ENCODE measurements around the gene CUBN. TPM values are rescaled to one million over a fixed set of nuclear protein-coding genes. Genes with fewer than 3 reads are reported as not detected.

Gene CUBN
- total RNA-seq, 1 donor from 2014 or later = 0.12 TPM

DNA sequence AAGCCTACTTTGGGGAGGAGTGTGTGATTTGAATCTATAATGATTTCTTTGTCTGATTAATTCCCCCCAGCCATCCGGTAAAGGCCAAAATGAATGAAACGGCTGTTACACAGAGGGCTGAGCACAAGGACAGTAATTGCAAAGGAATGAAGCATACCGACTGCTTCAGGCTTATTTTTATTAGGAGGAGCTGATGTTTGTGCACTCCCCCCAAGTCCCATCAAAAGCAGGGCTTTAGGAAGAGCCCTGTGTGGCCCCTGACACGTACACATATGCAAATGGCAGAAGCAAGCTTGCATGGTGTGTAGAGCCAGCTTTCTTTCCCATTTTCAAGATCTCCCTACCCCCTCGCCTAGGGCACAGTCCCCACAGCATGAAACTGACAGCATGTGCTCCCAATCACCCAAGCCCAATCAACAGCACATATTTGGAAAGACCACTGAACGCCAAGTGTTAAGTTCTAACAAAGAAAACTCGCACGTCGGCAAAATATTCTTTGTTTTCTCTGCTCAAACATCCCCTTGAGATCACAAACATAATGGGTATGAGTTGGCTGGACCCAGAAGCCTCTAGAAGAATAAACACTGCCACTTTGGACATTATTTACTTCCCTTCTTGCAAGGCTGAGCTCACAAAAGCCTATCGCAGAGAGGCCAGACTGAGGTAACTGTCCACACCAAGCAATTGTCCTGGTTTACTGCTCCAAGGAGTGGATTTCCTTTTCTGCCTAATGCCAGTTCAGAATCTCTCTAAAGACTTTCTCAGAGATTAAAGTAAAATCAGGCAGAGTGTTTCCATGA, 143.0 kb downstream of the CUBN start:
- no peak for ATAC-seq

DNA sequence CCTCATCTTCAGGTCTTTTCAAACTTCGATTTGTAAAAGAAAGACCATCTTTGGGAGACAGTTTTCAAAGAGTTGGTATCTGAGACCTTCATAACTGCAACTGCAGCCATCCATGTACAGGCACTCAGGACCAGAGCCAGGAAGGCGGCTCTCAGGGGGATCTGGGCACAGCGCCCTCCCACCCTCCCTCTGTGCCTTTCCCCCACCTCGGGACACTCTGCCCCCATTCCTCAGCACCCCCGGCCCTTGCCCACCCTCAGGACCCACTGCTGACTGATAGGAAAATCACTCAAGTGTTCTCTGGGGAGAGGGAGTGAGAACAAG, 143.6 kb downstream of the CUBN start:
- no peak for ATAC-seq

DNA sequence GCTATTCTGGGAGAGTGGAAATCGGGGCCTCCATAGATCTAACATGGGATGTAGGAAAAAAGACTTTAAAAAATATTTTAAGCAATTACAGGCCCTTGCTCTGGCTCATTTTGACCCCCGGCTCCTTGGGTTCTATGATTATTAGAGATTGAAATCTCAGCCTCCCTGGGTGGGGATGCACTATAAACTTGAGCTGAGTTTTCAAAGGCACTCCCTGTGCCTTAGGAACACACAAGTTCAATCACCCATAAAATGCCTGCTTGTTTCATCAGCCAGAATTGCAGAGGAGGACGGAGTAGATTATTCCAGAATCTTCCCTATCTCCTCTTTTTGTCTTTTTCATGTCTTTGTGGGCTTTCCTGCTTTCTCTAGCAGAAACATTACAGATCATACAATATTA, 145.4 kb downstream of the CUBN start:
- no peak for ATAC-seq

DNA sequence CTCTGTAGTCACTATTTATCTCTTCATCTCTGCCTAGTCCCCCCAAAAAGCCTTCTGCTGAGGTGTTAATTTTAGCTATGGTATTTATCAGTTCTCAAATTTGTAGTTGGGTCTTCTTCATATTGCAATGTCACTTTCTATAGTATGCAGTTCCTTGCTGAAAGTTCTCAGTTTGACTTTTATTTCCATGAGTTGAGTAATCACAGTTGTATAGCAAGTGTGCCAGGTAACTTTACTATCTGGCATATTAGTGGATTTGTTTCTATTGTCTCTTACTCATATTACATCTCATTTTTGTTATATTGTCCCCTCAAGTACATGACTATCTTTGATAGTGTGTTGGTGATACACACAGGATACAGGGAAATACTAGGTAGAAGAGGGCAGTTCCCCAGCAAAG, 152.8 kb downstream of the CUBN start:
- no peak for ATAC-seq

DNA sequence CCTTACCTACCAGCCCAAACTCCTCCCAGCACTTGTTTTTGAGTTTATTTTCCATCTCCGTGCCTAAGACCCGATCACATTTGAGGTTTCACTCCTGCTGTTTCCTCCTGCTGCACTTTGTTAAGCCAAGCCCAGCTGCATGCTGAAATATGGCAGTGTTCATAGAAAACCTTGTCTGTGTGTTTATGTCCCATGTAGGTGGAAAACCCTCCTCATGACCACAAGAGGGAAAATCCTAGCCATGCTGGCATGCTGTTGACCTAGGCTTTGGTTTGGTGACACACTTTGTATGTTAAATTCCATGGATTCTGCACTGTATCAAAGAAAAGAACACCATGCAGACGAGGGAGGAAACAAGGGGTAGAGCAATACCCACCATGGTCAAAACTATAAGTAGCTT, 154.4 kb downstream of the CUBN start:
- ATAC-seq = no peak

DNA sequence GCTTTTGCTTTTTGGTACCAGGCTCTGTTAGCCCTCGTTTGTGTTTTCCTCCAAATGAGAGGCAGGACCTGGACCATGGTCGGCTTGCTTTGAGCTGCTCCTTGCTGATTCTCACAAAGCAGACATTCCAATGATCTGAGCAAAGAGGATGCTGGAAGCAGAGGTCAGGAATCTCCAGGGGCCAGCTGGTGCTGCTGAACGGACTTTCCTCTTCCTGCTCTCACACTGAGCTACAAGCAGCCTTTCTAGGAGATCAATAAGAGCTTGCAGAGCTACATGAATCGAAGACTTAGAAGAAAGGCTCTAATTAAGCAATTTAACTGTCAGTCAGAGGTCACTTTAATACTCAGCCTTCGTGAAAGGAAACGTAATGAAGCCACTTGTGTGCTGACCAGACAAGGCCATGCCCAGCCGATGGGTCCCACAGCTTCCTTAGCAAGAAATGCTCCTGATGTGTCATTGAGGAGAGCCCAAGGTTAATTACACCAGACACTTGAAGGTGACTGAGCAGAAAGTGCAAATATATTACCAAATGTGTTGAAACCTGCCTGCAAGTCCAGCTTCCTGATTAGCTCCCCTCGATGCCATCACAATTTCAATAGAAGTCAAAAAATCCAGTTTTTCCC, 161.1 kb downstream of the CUBN start:
- no peak for ATAC-seq

DNA sequence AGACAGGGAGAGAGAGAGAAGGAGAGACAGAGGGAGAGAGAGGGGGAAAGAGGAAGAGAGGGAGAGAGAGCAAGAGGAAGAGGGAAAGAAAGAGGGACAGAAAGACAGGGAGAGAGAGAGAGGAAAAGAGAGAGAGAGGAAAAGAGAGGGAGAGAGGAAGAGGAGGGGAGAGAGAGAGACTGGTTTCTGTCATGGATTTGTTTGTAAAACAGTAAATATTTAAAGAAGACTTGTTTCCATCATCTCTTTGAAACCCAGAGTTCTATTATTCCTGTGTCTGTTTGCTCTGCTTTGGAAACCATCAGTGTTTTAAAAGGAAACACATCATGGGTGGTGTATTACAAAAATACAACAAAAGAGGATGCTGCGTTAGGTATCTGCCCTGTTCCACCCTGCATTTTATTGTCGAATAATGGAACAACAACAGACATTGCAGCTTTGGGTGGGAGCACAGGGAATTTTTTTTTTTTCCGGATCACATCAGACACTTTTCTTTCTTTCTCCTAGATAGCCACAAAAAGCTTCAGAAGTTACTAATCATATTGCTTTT, 161.7 kb downstream of the CUBN start:
- no peak for ATAC-seq

DNA sequence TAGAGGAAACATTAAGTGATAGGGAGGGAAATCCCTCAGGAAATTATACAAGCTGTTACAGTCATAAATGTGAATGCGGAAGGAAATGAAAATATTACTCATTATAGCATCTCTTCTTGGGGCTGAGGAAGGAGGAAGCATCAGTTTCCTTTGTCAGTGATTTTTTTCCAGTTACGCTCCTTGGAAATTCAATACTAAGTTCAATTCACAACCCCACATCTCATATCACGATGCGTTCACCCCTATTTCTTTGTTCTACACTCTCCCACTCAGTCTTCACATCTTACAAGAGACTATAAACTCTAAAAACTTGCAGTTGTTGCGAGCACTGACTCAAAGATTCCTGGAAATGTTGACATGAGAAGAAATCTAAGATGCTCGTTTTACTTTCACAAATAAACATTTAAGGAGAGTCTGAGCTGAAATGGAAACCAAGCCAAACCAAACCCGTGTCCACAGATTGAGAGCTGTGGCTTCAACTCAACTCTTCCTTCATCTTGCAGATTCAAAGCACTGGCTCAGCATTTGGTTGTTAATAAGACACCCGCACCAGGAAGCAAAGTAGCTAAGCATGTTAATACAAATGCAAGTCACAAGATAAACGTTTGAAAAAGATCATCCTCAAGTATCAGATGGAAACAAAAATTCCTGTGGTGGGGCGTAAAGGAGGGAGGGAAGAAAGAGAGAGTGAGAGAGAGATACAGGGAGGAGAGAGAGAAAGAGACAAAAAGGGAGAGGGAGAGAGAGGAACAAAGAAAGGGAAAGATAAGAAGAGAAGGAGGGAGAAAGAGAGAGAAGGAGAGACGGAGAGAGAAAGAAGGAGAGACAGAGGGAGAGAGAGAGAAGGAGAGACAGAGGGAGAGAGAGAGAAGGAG, 162.4 kb downstream of the CUBN start:
- ATAC-seq = no peak

DNA sequence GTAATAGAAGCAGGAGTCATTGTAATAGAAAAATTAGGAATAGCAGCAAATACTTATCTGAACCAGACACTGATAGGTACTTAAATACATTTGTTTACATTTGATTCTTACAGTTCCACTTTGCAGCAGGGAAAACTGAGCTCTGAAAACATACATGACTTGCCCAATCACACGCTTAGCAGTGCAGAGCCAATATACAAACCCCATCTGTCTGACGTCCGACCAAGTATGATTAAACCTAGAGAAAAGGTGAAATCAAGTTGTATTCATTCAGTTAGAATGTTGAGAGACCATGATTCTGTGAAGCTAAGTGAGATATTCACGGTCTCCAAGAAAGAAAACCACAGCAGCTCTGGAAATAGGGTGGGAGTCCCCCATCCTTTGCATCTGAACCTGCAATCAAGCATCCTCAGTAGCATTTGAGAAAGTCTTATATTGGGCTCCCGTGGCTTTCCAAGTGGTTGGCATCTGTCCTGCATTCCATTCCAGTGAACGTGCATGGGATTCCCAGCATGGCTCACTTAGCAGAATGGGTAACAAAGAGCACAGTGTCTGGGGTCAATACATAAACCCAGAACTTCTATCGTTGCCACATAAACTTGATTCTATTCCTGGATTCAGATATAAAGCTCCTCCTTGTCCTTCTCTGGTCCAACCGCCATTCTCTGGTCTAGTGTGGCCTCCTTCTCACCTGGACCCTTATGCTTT, 163.7 kb downstream of the CUBN start:
- no peak for ATAC-seq

DNA sequence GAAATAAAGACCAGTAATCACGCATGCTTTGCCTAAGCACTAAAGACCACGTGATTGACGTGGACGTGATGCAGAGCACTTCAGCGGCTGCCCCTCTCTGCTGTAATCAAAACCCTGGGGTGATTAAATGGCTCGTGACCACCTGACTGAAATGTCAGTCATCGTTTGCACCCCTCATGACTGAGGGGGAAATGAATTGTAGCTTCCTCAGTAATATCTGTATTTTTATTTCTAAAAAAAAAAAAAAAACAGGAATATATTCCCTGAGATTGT, 164.3 kb downstream of the CUBN start:
- ATAC-seq = no peak

DNA sequence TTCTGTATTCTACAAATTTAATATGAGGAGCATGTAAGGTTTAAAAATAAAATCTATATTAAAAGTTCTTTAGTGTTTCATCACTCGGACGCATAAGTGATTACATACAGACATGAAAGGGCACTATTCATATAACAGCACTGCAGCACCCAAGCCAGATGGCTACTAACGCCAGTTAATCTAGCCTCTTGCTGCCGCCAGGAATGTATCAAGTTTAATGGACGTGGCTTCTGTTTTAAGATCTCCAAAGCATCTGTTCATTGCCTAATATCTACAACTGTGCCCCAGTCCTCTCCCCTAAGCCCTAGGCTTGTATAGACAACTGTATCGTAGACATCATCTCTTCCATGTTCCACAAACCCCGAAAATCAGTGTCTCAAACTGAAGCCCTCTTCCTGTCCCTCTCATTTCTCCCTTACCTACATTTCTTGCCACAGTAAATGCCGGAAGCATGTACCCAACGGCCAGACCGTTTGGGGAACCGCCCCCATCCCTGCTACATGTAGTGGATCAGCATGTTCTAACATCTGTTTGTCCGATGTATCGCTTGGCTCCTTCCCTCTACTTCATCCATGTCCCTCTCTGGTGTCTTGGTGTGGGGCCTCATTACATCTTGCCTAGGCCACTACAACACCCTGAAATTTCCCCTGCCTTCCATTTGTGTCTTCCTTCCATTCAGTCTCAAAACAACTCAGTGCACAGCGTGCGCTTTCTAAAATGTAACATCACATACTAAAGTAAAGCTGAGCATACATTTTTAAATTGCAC, 164.9 kb downstream of the CUBN start:
- no peak for ATAC-seq

DNA sequence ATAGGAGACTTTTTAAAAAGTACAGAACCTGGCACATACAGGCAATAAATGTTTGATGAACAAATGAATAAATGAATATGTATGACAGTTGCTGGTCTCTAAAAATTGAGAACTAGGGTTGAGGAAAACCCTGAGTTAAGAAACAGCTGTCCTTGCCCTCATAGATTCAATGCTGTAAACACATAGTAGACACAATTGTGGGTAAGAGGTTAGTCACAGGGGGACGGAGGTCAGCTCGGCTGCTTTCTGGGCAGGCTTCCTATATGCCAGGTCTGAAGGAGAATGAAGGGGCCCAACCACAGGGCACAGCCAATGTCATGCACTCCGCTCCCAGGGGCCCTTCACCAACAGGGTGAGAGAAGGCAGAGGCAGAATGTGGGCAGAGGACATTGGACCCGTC, 169.1 kb downstream of the CUBN start:
- no peak for ATAC-seq

DNA sequence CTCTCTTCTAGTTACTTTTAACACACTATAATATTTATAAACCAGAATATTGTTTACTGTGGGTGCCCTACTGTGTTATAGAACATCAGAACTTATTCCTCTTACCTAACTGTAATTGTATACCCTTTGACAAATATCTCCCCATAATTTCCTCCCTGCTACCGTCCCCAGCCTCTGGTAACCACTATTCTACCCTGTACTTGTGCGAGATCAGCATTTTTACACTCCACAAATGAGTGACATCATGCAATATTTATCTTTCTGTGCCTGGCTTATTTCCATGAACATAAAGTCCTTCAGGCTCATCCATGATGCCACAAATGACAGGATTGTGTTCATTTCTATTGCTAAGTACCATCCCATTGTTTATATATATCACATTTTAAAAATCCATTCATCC, 172.6 kb downstream of the CUBN start:
- ATAC-seq = no peak

DNA sequence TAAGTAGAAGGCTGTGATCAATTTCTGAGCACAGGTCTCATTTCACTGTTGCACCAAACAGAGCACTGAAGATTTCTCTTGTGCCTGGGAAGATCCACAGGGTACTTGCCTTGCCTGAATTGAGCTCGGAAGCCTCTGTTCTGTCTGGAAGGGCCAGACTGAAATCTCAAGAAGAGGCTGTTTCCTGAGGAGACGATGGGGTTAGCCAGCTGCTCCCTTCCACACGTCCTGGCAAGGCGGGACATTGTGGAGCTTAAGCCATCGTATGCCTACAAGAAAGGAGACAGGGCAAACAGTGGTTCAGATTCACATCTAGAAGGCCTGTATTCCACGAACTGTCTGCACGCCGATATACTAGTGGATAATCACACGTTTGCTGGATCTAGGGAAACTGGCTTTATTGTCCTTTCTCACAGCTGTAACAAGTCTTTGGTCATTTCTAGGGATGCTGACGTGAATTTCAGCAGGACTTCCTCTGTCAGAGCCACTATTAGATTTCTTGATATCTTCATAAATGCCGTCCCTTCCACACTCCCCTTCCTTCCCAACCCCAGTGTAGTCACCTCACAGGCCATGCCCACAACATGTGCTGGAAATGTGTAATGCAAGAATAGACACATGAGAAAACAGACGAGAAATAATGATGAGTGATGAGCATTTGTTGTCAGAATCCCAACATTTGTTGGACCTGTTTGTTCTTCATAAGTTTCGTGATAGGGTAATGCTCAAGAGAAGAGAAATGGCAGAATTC, 175.2 kb downstream of the CUBN start:
- no peak for ATAC-seq

DNA sequence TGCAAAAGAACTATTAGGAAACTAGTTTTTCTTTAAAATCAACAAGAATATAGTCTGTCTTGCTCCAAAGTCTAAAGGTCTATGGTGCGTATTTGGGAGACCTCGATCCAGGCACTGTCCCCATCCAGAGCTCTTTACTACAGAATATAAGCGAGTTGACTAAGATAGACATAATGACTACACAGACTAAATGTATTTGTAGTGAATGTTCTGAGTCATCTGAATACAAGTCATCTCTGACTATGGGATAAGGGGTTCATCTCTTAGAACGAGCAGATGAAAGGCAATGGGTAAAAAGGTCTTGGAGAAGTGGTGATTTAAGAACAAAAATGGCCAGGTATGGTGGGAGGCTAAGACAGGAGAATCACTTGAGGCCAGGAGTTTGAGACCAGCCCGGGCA, 176.3 kb downstream of the CUBN start:
- ATAC-seq = no peak

DNA sequence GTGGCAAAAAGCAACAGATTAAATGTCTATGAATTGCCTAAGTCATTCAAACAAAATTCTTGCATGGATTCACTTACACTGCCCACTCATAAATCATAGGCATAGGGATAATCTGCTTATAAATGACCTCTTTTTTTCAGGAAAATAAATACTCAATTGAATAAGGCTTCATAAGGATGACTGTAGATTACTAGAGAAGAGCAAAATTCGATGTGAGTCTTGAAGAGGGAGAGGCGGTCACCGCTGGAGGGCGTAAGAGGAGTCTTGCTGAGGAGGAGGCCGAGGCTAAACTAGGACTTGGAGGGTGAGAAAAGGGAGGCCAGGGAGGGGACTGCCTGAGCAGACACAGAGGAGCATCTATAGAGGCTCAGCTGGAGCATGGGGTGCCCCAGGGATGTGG, 177.0 kb downstream of the CUBN start:
- no peak for ATAC-seq

DNA sequence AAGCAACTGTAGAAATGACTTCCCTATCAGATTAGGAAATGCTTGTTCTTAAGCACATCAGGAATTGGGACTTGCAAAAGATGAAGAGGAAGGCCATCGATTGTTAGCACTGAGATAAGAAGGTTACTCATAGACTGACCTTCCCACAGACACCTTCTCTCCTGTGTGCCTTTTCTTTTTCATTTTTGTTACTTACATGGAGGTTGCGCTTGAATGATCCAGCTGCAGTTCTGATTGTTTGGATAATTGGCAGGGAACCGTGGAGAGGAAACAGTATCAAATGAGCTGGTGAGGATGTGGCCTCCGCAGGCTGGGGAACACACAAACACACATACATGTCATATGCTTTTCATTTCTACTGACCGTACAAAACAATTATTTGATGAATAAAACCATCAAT, 177.5 kb downstream of the CUBN start:
- ATAC-seq = no peak

DNA sequence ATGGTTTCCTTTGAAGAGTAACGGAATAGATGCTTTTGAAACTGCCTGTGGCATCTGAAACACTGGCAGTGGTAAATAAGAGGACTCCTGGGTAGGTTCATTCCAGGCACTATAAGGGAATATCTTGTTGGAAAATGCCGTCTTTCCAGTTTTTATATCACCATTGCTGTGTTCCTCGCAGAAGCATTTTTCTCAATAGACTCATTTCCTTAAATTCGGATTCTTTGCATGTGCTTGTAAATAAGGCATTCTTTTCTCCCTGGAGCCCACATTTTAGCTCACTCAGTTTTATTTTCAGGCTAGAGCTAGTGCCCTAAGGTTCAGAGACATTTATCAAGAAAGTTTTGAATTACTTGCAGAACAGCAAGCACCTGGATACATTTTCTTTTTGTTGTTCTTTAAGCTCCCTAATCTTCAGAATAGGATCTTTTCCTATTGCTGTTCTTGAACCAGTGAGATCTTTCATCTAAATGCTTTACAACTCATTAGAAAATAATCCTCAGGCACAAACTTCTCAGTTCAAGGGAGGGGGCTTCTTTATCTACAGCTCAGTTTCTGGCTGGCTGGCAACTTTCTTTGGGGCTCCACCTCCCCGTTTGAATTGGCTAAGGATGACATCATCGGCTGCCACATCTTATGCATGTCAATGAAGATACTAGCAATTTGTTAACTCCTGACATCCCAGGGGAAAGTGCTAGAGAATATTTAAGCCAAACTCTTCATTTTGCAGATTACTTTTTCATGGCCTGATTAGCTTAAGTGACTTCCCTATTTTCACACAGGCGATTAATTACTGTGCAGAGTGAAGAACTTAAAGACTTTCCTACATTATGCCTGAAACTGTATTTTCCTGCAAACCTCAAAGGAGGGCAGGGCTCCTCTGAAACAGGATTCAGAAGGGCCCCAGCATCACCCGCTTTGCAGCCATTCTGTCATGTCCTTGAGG, 178.7 kb downstream of the CUBN start:
- no peak for ATAC-seq

DNA sequence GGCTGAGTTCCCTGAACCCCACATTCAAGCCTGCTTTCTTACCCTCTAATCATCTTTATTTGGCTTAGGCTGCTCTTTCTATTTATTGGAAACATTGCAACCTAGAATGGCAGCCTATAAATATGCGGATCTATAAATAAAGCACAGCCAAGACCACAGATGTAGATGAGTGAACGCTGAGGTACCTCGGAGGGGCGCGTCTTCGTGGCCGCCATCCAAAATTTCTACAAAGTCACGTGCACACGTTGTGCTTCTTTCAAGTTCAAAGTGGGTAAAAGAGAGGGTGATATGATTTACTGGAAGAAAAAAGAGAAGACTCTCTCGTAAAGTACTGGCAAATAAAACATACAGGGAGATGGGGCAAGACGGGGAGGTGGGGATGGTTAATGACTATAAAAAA, 179.8 kb downstream of the CUBN start:
- no peak for ATAC-seq

DNA sequence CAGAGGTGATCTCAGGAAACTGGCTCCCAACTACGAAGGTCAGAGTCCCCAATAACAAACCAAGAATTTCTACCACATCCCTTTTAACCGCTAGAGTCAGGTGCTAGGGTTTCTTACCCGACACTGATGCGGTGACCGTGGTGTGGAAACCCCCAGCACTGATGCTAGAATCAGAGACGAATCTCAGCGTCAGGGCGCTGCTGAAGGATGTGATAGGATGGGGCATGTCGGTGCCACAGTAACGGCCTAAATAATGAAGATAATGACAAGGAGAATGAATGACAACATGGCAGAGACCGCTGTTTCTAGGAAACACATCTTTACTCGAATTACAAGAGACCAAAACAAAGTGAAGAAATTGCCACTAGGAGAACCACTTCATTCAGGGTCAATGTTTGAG, 181.2 kb downstream of the CUBN start:
- ATAC-seq = no peak
